HG03521 (cell line): Measurements from ENCODE around the gene RBL1.
"Not testable (repeated sequence)": the region's sequence is repeated elsewhere in the genome, so short reads cannot be mapped to it uniquely, and the experiment has no call there.

ENCODE experiments used
- ATAC-seq: cut with Tn5 transposase; IDR thresholded peaks from one replicate; pipeline ENCODE4 v1.9.1; 2021; ENCODE audit warnings: mild to moderate bottlenecking, moderate library complexity; ENCODE audit not compliant: unreplicated experiment

The RBL1 gene, protein sequence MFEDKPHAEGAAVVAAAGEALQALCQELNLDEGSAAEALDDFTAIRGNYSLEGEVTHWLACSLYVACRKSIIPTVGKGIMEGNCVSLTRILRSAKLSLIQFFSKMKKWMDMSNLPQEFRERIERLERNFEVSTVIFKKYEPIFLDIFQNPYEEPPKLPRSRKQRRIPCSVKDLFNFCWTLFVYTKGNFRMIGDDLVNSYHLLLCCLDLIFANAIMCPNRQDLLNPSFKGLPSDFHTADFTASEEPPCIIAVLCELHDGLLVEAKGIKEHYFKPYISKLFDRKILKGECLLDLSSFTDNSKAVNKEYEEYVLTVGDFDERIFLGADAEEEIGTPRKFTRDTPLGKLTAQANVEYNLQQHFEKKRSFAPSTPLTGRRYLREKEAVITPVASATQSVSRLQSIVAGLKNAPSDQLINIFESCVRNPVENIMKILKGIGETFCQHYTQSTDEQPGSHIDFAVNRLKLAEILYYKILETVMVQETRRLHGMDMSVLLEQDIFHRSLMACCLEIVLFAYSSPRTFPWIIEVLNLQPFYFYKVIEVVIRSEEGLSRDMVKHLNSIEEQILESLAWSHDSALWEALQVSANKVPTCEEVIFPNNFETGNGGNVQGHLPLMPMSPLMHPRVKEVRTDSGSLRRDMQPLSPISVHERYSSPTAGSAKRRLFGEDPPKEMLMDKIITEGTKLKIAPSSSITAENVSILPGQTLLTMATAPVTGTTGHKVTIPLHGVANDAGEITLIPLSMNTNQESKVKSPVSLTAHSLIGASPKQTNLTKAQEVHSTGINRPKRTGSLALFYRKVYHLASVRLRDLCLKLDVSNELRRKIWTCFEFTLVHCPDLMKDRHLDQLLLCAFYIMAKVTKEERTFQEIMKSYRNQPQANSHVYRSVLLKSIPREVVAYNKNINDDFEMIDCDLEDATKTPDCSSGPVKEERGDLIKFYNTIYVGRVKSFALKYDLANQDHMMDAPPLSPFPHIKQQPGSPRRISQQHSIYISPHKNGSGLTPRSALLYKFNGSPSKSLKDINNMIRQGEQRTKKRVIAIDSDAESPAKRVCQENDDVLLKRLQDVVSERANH

DNA sequence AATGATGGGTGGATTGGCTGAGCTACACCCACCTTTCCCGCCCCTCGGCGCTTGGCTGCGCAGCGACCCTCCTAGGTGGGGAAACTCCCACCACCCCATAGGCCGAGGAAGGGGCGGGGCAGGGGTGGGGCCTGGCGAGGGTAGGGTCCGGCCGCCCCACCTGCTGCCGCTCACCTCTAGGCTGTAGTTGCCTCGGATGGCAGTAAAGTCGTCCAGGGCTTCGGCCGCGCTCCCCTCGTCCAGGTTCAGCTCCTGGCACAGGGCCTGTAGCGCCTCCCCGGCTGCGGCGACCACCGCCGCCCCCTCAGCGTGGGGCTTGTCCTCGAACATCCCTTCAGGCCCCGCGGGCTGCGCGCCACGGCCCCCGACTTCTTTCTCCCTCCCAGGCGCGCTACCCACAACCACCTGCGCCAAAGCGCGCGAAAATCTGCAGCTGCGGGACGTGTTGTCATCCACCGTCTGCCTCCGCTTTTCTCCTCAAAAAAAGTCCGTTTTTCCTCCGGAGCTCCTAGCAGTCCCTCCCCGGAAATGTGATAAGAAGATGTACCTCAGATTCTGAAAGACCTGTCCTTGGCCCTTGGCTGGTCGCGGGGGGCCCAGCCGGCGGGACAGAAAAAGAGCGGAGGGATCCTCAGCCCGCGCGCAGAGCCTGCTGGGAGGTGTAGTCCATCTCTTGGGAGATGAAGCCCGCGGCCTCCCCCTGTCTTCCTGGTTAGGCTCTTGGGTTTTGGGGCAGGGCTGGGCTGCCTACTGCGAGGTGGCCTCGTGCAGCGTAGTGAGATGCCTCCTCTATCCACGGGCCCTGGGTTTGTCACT, at the start of gene RBL1:
RBL1 (minus strand) TSS at position 399 of the 816 bp plus-strand sequence; CDS start at position 330, 69 bp downstream.
- peak; percentile 64 for ATAC-seq

DNA sequence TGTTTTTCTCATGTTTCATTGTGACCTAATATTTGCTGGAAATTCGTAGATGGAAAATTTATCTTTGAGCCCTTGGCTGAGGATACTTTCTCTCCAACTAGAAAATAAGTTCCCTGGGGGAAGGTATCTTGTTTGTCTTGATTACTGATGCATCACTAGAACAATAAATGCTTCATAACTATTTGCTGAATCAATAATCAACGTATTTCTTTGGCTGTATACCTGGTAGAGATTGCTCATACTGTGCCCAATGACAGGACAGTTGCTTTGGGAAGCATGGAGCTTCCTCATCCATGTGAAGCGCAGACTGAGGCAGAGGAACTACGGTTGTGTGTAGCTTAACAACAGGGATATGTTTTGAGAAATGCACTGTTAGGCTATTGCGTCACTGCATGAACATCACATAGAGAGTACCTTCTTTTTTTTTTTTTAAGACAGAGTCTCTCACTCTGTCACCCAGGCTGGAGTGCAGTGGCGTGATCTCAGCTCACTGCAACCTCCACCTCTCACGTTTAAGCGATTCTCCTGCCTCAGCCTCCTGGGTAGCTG, 49.1 kb upstream of the RBL1 start:
- no peak for ATAC-seq

DNA sequence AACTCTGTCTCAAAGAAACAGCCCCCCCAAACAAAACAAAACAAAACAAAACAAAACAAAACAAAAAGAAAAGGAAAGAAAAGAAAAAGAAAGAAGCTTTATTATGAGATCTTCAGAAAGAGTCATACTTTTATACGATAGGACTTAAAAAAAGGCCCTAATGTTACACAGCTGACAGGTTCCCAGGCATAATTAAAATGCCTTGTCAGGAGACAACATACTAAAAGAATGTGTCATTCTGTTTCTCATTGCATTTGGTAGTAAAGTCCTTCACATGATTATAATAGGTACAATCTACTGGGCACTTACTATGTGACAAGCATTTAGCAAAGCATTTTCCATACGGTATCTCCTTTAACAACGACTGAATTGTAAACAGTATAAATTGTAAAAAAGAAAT, 46.9 kb upstream of the RBL1 start:
- no peak for ATAC-seq

DNA sequence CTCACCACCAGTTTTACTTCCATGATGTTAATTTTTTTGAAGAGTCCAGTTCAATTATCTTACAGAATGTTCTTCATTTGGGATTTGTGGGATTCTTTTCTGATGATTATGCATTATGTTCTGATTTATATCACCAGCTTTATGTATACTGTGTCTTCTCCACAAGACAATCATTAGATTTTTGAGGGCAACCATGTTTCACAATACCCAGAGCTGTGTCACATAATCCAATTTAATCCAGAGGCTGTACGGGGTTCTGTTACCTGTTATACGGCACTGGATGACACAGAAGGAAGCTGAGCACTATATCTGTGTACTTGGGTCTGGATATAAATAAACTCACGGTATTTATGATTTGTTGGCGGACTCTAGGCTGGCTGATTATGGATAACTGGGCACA, 41.8 kb upstream of the RBL1 start:
- no peak for ATAC-seq

DNA sequence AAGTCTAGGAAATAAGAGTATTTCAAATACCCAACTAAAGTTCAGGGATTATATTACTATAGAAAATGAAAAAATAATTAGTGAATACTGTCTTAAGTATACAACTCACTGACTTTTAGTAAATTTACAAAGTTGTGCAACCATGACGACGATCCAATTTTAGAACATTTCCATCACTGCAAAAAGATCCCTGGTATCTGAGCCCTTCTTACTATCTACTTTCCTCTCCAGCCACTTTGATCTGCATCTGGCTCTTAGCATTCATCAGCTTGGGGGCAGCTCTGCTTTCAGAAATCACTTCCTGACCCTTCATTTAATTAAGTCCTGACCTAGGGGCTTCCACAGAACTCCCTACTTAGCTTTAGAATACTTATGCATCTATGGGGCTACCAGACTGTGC, 38.2 kb upstream of the RBL1 start:
- no peak for ATAC-seq

DNA sequence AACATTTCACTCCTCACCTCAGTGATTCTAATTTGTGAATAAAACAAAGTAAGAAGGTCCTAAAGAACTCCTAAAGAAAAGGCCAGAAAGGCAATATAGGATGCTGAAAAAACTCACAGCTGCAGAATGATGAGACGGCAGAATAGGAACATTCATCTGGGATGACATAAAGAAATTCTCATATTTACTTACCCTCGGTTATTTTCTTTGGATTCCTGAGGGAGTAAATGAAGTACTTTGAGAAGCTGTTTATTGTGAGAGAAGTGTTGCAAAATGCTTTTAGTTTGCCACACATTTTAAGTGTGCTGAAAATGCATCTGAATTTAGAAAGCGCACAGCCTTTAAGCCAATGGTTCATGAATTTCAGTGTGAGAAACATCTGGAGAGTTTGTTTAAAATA, 35.7 kb upstream of the RBL1 start:
- no peak for ATAC-seq

DNA sequence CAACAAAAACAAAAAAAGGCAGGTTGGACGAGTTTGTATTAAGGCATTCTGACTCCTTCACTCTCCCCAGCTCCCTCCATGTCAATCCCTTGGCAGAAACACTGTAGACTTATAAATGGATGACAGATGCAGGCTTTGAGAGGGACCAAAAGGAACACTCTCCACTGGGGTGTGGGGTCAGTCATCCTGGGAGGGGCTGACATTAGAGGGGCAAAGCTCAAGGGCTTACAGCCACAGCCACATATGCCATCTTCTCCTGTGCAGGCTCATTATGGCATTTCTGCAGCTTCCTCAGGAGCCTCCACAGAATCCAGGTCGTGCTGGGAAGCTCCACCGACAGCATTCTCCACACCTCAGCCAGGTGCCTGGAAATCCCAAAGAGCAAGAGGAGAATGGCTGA, 33.0 kb upstream of the RBL1 start:
- no peak for ATAC-seq

DNA sequence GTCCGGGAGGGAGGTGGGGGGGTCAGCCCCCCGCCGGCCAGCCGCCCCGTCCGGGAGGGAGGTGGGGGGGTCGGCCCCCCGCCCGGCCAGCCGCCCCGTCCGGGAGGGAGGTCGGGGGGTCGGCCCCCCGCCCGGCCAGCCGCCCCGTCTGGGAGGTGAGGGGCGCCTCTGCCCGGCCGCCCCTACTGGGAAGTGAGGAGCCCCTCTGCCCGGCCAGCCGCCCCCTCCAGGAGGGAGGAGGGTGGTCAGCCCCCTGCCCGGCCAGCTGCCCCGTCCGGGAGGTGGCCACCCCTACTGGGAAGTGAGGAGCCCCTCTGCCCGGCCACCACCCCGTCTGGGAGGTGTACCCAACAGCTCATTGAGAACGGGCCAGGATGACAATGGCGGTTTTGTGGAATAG, 30.5 kb upstream of the RBL1 start:
- not testable (repeated sequence) for ATAC-seq

DNA sequence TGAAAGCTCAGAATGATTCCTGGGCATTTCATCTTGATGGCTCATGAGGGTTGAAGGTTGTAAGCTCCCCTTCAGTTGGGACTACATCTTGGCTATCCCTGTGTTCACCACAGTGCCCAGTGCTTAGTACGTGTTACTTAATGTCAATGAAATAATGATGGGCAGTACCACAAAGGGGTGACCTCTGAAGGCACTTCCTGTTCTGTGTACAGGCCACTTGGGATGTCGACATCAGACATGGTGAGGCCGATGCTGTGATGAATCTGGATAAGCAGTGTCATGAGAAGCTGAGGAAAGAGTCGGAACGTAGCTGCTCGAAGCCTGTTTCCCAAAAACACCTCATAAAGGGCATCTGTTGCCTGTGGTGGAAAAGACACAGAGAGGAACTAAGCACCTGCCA, 27.6 kb upstream of the RBL1 start:
- ATAC-seq = no peak

DNA sequence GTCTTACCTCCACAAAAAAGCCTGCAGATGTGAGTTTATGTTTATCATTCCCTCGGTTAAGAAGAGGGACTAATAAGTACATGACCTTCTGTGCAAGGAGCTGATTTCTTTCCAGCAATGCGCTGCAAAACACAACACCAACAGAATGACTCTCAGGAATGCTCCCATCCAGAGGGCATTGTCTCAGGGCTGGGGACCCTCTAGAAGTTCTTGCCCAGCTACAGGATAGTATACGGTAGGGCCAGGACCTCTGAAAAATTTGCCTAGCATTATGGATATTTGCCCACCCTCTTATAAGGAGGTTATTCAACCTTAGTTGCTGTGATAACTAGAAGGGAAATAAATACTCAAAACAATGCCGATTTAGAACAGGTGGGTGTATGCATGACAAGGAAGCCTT, 24.7 kb upstream of the RBL1 start:
- ATAC-seq = no peak

DNA sequence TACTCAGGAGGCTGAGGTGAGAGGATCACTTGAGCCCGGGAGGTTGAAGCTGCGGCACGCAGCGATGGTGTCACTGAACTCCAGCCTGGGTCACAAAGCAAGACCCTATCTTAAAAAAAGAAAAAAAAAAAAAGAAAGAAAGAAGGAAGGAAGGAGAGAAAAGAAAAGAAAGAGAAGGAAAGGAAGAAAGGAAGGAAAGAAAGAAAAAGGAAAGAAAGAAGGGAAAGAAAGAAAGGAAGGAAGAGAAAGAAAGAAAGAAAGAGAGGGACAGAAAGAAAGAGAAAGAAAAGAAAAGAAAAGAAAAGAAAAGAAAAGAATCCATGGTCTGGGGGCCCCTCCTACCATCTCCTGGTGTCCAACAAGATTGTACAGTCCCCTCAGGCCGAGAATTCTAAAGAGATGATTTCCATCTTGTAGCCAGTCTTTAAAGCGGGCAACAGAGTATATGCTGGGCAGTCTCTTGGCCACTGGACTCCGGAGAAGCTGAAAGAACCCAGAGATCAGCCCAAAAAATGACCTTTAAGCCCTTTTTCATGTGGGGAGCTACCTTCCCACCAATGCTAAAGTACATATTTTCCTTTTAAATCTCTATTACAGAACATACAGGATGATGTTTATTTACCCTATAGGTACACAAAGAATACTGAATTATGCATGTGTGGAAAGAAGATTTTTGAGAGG, 23.7 kb upstream of the RBL1 start:
- ATAC-seq = no peak

DNA sequence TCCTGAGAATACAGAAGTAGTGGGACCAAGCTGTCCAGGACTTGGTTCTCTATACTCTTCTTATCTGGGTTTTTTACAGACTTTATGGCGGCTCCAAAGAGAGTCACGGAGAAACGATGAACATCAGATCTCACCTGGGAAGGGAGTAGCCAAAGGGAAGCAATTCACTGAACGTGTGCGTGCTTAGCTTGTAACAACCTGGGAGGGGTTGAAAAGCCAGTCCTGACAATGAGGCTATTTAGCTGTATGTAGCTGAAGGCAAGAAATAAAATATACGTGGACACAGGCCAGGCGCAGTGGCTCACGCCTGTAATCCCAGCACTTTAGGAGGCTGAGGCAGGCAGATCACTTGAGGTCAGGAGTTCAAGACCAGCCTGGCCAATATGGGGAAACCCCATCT, 18.2 kb upstream of the RBL1 start:
- no peak for ATAC-seq

DNA sequence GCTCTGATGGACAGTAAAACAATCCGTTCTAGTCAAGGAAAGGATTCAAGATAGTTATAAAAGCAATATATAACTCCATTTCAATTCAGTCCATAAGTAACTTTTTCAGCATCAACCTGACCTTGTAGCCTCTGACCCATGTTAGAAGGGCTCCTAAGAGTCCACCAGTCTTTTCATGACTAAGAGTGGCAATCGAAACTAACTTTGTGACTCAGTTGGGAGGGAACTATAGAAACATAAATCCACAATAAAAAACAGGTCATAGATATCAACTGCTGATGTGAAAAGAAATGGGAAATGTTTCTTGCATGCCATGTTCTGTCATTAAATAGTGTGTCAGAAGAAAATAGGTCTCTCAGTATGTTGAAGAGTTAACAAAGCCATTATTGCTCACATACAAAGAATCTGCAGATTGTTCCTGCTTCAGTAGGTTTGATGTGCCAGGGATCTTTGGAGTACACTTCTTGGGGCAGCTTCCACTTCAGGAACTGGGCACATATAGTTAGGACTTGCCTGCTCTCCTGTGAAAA, 16.2 kb upstream of the RBL1 start:
- ATAC-seq = no peak

DNA sequence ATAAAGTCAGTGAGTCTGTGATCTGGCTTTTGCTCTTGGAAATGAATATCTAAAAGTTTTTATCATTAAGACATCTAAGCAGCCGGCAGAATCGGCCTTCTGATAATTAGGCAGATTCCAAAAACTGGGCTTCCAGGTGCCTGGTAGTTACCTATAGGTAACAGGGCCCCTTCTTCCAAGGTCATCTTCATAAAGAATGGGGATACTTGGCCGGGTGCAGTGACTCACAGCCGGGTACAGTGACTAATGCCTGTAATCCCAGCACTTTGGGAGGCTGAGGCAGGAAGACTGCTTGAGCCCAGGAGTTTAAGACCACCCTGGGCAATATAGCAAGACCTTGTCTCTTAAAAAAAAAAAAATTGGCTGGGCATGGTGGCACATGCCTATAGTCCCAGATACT, 12.9 kb upstream of the RBL1 start:
- ATAC-seq = no peak

DNA sequence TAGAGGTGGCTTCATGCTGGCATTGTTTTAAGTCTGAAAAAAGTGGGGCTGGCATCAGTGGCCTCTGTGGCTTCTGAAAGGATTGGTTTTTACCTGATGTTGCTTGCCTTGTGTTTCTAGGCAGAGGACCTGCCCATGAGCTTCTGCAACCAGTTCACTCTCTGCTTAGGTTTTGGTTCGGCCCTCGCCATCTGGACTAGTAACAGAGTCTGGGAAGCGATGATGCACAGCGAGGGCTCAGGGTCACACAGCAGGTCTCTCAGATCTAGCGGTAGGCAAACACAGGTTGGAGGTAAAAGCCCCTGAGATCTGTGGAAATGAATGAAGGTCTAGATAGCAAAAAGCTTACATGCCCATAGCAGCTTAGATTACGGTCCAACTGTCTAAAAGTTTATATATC, 6.8 kb upstream of the RBL1 start:
- no peak for ATAC-seq

DNA sequence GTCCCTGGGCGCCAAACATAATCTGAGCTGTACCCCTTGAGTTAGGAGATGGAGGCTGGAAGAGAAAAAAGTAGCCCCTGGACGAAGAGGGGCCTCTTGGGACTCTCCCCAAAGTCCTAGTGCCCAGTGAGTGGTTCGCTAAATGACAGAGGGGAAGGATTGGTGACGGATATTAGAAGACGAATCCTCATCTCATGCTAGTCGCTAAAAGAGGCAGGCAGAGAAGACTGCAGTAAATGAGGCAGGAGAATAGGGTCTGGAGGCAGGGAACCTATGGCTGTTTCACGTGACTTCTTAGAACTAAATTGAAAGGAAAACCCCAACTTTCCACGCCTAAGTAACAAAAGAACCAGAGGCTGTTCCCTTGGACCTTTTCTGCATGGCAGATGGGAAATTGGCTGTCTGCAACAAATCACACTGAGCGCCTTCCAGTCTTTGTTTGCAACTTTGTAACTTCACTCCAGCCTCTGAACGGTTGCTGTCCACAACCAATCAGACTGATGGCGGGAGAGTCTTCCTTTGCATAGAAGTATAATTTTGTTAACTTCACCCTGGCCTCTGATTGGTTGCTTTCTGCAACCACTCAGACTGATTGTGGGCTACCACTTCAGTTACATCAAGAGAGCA, 731 bp upstream of the RBL1 start:
- ATAC-seq = no peak

DNA sequence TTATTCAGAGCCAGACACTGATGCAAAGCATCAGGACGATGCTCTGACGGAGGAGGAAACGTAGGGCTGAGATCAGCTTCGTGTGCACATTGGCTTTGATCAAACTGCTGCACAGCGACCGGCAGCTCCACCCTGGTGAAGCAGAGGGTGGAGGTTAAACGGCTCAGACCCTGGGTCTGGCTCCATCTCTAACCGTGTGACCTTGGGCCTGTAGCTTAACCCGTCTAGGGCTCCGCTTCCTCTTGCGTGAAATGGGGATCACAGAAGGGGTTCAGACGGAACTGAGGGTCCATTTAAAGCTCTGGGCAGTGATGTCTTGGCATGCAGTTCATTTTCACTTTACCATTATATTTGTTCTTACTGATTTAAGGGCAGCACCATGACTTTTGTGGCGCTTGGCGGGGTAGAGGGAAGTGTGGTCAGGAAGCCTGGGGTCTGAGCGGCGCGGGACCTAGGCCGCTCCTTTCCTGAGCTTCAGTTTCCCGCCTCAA, 644 bp downstream of the RBL1 start:
- no peak for ATAC-seq

DNA sequence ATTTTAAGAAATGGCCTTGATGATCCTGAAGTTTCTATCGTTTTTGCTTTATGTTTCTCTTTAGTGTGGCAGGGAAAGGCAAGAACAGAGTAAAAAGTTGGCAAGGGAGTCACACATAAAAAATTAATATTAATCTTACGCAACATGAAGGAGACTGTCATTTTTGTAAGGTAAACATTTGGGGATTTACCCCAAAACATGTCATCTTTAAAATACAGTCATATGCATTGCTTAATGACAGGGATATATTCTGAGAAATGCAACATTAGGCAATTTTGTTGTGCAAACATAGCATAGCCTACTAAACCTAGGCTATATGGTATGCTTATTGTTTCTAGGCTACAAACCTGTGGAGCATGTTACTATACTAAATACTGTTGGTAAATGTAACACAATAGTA, 5.4 kb downstream of the RBL1 start:
- no peak for ATAC-seq

DNA sequence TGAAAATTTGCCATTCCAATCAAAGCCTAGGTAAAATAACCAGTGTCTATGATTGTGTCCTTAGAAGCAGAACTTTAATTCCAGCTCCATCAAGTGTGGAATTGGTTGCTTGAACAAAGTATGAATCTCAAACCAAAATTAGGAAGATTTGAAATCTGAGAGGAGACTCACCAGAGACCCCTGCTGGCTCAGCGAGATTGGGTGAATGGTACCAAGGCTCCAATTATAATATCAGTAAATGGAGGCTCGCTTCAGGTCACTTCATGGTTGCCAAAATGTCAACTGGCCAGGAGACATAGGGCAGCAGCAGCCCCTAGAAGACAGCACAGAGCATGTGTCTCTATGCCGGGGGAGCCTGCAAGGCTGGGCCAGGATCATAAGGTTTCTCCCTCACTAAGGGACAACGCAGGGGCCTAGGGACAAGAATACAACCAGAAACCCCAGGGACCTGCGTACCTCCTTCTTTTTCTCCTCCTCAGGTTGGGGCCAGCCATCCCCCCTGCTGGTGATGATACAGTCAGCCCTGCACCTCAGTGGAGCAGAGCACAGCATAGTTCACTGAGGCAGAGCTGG, 14.0 kb downstream of the RBL1 start:
- ATAC-seq = no peak
